ENCODE data around the gene MS4A10.

MS4A10 gene

DNA sequence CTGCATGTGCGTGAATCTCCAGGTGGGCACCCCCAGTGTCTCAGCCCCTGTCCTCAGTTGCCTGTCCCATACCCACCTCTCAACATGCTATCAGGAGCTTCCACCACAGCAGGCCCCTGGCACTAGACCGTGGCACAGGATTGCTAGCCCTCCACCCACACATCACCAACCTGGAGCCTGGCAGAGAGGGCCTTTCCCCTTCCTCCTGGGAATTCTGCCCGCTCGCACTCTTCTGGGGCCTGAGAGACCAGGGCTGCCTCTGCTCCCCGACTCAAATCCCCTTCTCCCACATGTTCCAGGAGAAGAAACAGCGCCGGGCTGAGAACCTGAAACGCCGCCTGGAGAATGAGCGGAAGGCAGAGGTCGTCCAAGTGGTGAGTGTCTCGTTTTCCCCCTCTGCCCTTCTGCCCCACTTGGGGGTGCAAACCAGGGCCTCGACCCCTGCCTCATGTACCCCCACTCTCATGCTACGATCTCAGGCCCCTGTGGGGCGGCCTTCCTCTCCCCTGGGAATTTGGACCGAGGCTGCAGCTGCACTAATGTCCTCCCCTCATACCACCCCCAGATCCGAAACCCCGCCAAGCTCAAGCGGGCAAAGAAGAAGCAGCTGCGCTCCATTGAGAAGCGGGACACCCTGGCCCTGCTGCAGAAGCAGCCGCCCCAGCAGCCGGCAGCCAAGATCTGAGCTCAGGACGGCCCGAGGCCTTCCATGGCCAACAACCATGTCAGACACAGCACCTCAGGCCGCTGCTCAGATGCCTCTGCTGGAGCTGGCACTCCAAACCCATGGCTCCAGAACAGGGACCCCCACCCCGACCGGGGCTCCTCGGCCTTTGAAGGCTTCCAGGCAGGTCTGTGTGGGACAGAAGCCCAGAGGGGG, 64.7 kb downstream of the MS4A10 start:
- Histone ChIP-seq H3K79me2 (ENCODE audit: control insufficient read depth, insufficient read depth, low read length, unreplicated experiment) (peaks cover 11% of the 10 kb centered on the region), H2AFZ (ENCODE audit: low read length, unreplicated experiment) (no peak overlapping the region), H3K27me3 (ENCODE audit: insufficient read depth, low read length) (no peaks in the 10 kb centered on the region), H3K4me3 (ENCODE audit: low read depth, low read length) (no peak overlapping the region), H3K36me3 (ENCODE audit: insufficient read depth, low read length) (0 out of 2 replicates have a peak, but pooled peaks cover 15% of the 10 kb centered on the region), H3K4me1 (ENCODE audit: control insufficient read depth, insufficient read depth, low read length, unreplicated experiment) (peaks cover 7% of the 10 kb centered on the region), H3K27ac (ENCODE audit: low read depth, low read length) (no peak overlapping the region)
